Stimulated activated CD8-positive, alpha-beta memory T cell treated with anti-CD3 and anti-CD28 coated beads, Interleukin-4, amount 100 ng/mL, for 4 hours (primary cell): ENCODE results near the gene NUF2.
"Not testable (repeated sequence)": the region's sequence is repeated elsewhere in the genome, so short reads cannot be mapped to it uniquely, and the experiment has no call there.

Experiments used
- DNase-seq, 2 donors: peaks; one replicate each; pipeline ENCODE4 v3.0.0-alpha.2; 2020; ENCODE audit warnings: low read depth in 2 of 2, low spot score in 1 of 2

The NUF2 gene

GRCh38 chr1:163321311-163322305 lies at the start of gene NUF2:
NUF2 (plus strand) TSS chr1:163321954; CDS start chr1:163326052, 4,098 bp downstream.
- peak; percentile 93 for DNase-seq

GRCh38 chr1:163273766-163274441 lies 47.9 kb upstream of the NUF2 start:
- DNase-seq, result no peak

GRCh38 chr1:163275222-163275621 lies 46.5 kb upstream of the NUF2 start:
- no peak for DNase-seq

- no peak for DNase-seq
Observed at GRCh38 chr1:163278602-163279001, 43.2 kb upstream of the NUF2 start.

- DNase-seq, result not testable (repeated sequence)
Observed at GRCh38 chr1:163284867-163285266, 36.9 kb upstream of the NUF2 start.

- no peak for DNase-seq
Observed at GRCh38 chr1:163290025-163290640, 31.6 kb upstream of the NUF2 start.

- no peak for DNase-seq
Observed at GRCh38 chr1:163291461-163291860, 30.3 kb upstream of the NUF2 start.

GRCh38 chr1:163292153-163292552 lies 29.6 kb upstream of the NUF2 start:
- DNase-seq, result not testable (repeated sequence)

GRCh38 chr1:163293497-163293896 lies 28.3 kb upstream of the NUF2 start:
- not testable (repeated sequence) for DNase-seq

- DNase-seq, result no peak
Observed at GRCh38 chr1:163295949-163296348, 25.8 kb upstream of the NUF2 start.

- DNase-seq, result no peak
Observed at GRCh38 chr1:163296504-163297263, 25.1 kb upstream of the NUF2 start.

- DNase-seq, result no peak
Observed at GRCh38 chr1:163298365-163298764, 23.4 kb upstream of the NUF2 start.

- no peak for DNase-seq
Observed at GRCh38 chr1:163300568-163300967, 21.2 kb upstream of the NUF2 start.

GRCh38 chr1:163303561-163303960 lies 18.2 kb upstream of the NUF2 start:
- no peak for DNase-seq

- DNase-seq, result no peak
Observed at GRCh38 chr1:163305441-163305840, 16.3 kb upstream of the NUF2 start.

- no peak for DNase-seq
Observed at GRCh38 chr1:163307479-163308171, 14.1 kb upstream of the NUF2 start.

GRCh38 chr1:163308811-163309210 lies 12.9 kb upstream of the NUF2 start:
- no peak for DNase-seq

GRCh38 chr1:163315773-163316374 lies 5.9 kb upstream of the NUF2 start:
- DNase-seq, result peak in 1 of 2 donors; percentile 12

GRCh38 chr1:163320891-163321290 lies 863 bp upstream of the NUF2 start:
- DNase-seq, result no peak

GRCh38 chr1:163323339-163323738 lies 1.6 kb downstream of the NUF2 start:
- DNase-seq, result not testable (repeated sequence)
